Measurements from ENCODE around the gene SEMA6B.

The SEMA6B gene

GRCh38 chr19:4504891-4505569, 54.5 kb downstream of the SEMA6B start:
- H3K9me3 Mint-ChIP-seq = no peaks in the 10 kb centered on the region
- no peak overlapping the region for H3K4me3 Mint-ChIP-seq
- no peak overlapping the region for H3K27ac Mint-ChIP-seq
- peaks cover 5% of the 10 kb centered on the region for H3K36me3 Mint-ChIP-seq
- no peaks in the 10 kb centered on the region for H3K4me1 Mint-ChIP-seq
- no peaks in the 10 kb centered on the region for H3K27me3 Mint-ChIP-seq

GRCh38 chr19:4504297-4504701, 55.2 kb downstream of the SEMA6B start:
- no peak overlapping the region for H3K4me3 Mint-ChIP-seq
- H3K36me3 Mint-ChIP-seq = peaks cover 5% of the 10 kb centered on the region
- H3K27ac Mint-ChIP-seq = no peak overlapping the region
- no peaks in the 10 kb centered on the region for H3K27me3 Mint-ChIP-seq
- no peaks in the 10 kb centered on the region for H3K4me1 Mint-ChIP-seq
- H3K9me3 Mint-ChIP-seq = no peaks in the 10 kb centered on the region

GRCh38 chr19:4503825-4504170, 55.7 kb downstream of the SEMA6B start:
- Mint-ChIP-seq H3K36me3 (peaks cover 5% of the 10 kb centered on the region), H3K27me3 (no peaks in the 10 kb centered on the region), H3K4me3 (no peak overlapping the region), H3K9me3 (no peaks in the 10 kb centered on the region), H3K27ac (no peak overlapping the region), H3K4me1 (no peaks in the 10 kb centered on the region)

GRCh38 chr19:4503132-4503824, 56.2 kb downstream of the SEMA6B start:
- Mint-ChIP-seq H3K27me3 (no peaks in the 10 kb centered on the region), H3K9me3 (no peaks in the 10 kb centered on the region), H3K27ac (no peak overlapping the region), H3K36me3 (peaks cover 5% of the 10 kb centered on the region), H3K4me1 (no peaks in the 10 kb centered on the region), H3K4me3 (no peak overlapping the region)

- Mint-ChIP-seq H3K27ac (no peak overlapping the region), H3K9me3 (no peaks in the 10 kb centered on the region), H3K4me1 (no peaks in the 10 kb centered on the region), H3K36me3 (peaks cover 5% of the 10 kb centered on the region), H3K4me3 (no peak overlapping the region), H3K27me3 (no peaks in the 10 kb centered on the region)
Observed at GRCh38 chr19:4502282-4503131, 57.0 kb downstream of the SEMA6B start.

GRCh38 chr19:4501691-4502090, 57.8 kb downstream of the SEMA6B start:
- H3K4me1 Mint-ChIP-seq = no peaks in the 10 kb centered on the region
- no peaks in the 10 kb centered on the region for H3K27me3 Mint-ChIP-seq
- no peaks in the 10 kb centered on the region for H3K9me3 Mint-ChIP-seq
- H3K4me3 Mint-ChIP-seq = no peak overlapping the region
- peaks cover 5% of the 10 kb centered on the region for H3K36me3 Mint-ChIP-seq
- H3K27ac Mint-ChIP-seq = no peak overlapping the region

- H3K9me3 Mint-ChIP-seq = no peaks in the 10 kb centered on the region
- no peaks in the 10 kb centered on the region for H3K4me1 Mint-ChIP-seq
- no peaks in the 10 kb centered on the region for H3K27me3 Mint-ChIP-seq
- peaks cover 3% of the 10 kb centered on the region for H3K36me3 Mint-ChIP-seq
- H3K27ac Mint-ChIP-seq = no peak overlapping the region
- H3K4me3 Mint-ChIP-seq = no peak overlapping the region
Observed at GRCh38 chr19:4500841-4501591, 58.5 kb downstream of the SEMA6B start.

- Mint-ChIP-seq H3K36me3 (no peaks in the 10 kb centered on the region), H3K27ac (no peak overlapping the region), H3K9me3 (no peaks in the 10 kb centered on the region), H3K4me3 (no peak overlapping the region), H3K27me3 (no peaks in the 10 kb centered on the region), H3K4me1 (no peaks in the 10 kb centered on the region)
Observed at GRCh38 chr19:4499855-4500254, 59.6 kb downstream of the SEMA6B start.

GRCh38 chr19:4499318-4499717, 60.2 kb downstream of the SEMA6B start:
- no peaks in the 10 kb centered on the region for H3K36me3 Mint-ChIP-seq
- H3K27ac Mint-ChIP-seq = no peak overlapping the region
- H3K4me3 Mint-ChIP-seq = no peak overlapping the region
- no peaks in the 10 kb centered on the region for H3K27me3 Mint-ChIP-seq
- H3K4me1 Mint-ChIP-seq = no peaks in the 10 kb centered on the region
- H3K9me3 Mint-ChIP-seq = no peaks in the 10 kb centered on the region

- Mint-ChIP-seq H3K27me3 (no peaks in the 10 kb centered on the region), H3K9me3 (no peaks in the 10 kb centered on the region), H3K27ac (no peak overlapping the region), H3K4me3 (no peak overlapping the region), H3K36me3 (no peaks in the 10 kb centered on the region), H3K4me1 (no peaks in the 10 kb centered on the region)
Observed at GRCh38 chr19:4498694-4499093, 60.8 kb downstream of the SEMA6B start.

GRCh38 chr19:4497770-4498389, 61.6 kb downstream of the SEMA6B start:
- no peaks in the 10 kb centered on the region for H3K27me3 Mint-ChIP-seq
- no peak overlapping the region for H3K27ac Mint-ChIP-seq
- H3K4me1 Mint-ChIP-seq = no peaks in the 10 kb centered on the region
- no peaks in the 10 kb centered on the region for H3K36me3 Mint-ChIP-seq
- H3K9me3 Mint-ChIP-seq = no peaks in the 10 kb centered on the region
- H3K4me3 Mint-ChIP-seq = no peak overlapping the region

GRCh38 chr19:4496304-4496703, 63.2 kb downstream of the SEMA6B start:
- no peaks in the 10 kb centered on the region for H3K4me1 Mint-ChIP-seq
- H3K27ac Mint-ChIP-seq = no peak overlapping the region
- no peaks in the 10 kb centered on the region for H3K27me3 Mint-ChIP-seq
- H3K36me3 Mint-ChIP-seq = no peaks in the 10 kb centered on the region
- H3K4me3 Mint-ChIP-seq = no peak overlapping the region
- no peaks in the 10 kb centered on the region for H3K9me3 Mint-ChIP-seq

GRCh38 chr19:4495471-4495870, 64.0 kb downstream of the SEMA6B start:
- H3K4me3 Mint-ChIP-seq = no peak overlapping the region
- H3K4me1 Mint-ChIP-seq = no peaks in the 10 kb centered on the region
- no peak overlapping the region for H3K27ac Mint-ChIP-seq
- H3K36me3 Mint-ChIP-seq = peaks cover 1% of the 10 kb centered on the region
- H3K9me3 Mint-ChIP-seq = no peaks in the 10 kb centered on the region
- no peaks in the 10 kb centered on the region for H3K27me3 Mint-ChIP-seq

- H3K4me1 Mint-ChIP-seq = no peaks in the 10 kb centered on the region
- peaks cover 4% of the 10 kb centered on the region for H3K36me3 Mint-ChIP-seq
- no peak overlapping the region for H3K4me3 Mint-ChIP-seq
- H3K27ac Mint-ChIP-seq = no peak overlapping the region
- H3K9me3 Mint-ChIP-seq = no peaks in the 10 kb centered on the region
- H3K27me3 Mint-ChIP-seq = no peaks in the 10 kb centered on the region
Observed at GRCh38 chr19:4494691-4495064, 64.8 kb downstream of the SEMA6B start.

GRCh38 chr19:4493929-4494690, 65.4 kb downstream of the SEMA6B start:
- Mint-ChIP-seq H3K27me3 (no peaks in the 10 kb centered on the region), H3K9me3 (no peaks in the 10 kb centered on the region), H3K4me3 (no peak overlapping the region), H3K27ac (no peak overlapping the region), H3K36me3 (peaks cover 4% of the 10 kb centered on the region), H3K4me1 (no peaks in the 10 kb centered on the region)

Measured in activated naive CD4-positive, alpha-beta T cell treated with anti-CD3 and anti-CD28 coated beads, Interleukin-2, amount 50 U/mL, for 24 hours (primary cell).